ENCODE data around the gene SH3GL1.

Gene SH3GL1

DNA sequence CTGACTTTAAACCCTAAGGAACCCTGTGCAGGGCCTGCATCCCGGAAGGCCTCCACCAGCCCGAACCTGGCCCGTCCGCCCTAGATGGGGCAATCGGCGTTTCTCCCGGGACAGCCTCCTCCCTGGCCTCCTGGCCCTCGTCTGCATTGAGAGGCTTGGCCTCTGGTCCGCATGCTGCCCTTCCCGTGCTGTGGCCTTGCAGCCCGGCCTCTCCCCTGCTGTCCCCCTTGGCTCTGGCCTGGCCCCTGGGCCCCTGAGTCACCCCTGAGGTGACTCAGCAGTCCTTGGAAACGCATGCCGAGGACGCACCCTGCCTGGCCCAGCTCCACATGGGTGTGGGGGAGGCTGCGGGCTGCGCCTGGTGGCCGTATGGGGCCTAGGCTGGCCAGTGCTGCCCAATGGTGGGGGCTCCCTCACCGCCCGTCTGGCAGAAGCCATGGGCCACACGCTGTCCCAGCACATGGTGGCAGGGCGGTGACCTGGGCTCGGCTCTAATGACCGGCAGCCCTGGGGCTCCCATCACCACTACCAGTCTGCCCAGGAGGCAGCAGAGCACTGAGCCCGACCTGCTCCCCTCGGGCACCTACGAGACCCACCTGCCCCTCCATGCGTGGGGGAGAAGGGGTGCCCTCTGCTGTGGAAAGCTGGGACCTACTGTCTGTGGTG, 25.7 kb downstream of the SH3GL1 start:
- Histone ChIP-seq H4K20me1 (ENCODE audit: insufficient read depth, low read length) (peaks cover 94% of the 10 kb centered on the region), H3K27me3 (ENCODE audit: insufficient read depth, low read length, poor library complexity) (no peaks in the 10 kb centered on the region), H2AFZ (ENCODE audit: low read depth, low read length) (no peak overlapping the region), H3K4me1 (ENCODE audit: insufficient read depth, low read length) (no peaks in the 10 kb centered on the region; the same call in 1 of the 2 replicates), H3K79me2 (ENCODE audit: insufficient read depth, low read length) (peaks cover 98% of the 10 kb centered on the region), H3K4me2 (ENCODE audit: insufficient read depth, low read length) (no peak overlapping the region), H3K4me3 (ENCODE audit: low read depth in 1 of 2, low read length in 2 of 2) (no peak overlapping the region), H3K9ac (ENCODE audit: low read depth, low read length) (no peak overlapping the region), H3K9me3 (ENCODE audit: insufficient read depth, low read length, severe bottlenecking) (no peaks in the 10 kb centered on the region), H3K27ac (ENCODE audit: low read length) (no peak overlapping the region), H3K36me3 (ENCODE audit: insufficient read depth, low read length) (peaks cover 16% of the 10 kb centered on the region)
- no peak for TF ChIP-seq EZH2 (IDR thresholded peaks at IDR 0.05; ENCODE audit: borderline replicate concordance, low read depth, low read length, severe bottlenecking)
- TF ChIP-seq, protein P1, sequence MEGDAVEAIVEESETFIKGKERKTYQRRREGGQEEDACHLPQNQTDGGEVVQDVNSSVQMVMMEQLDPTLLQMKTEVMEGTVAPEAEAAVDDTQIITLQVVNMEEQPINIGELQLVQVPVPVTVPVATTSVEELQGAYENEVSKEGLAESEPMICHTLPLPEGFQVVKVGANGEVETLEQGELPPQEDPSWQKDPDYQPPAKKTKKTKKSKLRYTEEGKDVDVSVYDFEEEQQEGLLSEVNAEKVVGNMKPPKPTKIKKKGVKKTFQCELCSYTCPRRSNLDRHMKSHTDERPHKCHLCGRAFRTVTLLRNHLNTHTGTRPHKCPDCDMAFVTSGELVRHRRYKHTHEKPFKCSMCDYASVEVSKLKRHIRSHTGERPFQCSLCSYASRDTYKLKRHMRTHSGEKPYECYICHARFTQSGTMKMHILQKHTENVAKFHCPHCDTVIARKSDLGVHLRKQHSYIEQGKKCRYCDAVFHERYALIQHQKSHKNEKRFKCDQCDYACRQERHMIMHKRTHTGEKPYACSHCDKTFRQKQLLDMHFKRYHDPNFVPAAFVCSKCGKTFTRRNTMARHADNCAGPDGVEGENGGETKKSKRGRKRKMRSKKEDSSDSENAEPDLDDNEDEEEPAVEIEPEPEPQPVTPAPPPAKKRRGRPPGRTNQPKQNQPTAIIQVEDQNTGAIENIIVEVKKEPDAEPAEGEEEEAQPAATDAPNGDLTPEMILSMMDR (IDR thresholded peaks at IDR 0.05; ENCODE audit: borderline replicate concordance, extremely low read depth, low read length, poor library complexity, severe bottlenecking) = no peak
- ATAC-seq (ENCODE audit: insufficient read depth, low read depth) (no peak), DNase-seq (no peak)

GRCh38 chr19:4373601-4374497, 26.5 kb downstream of the SH3GL1 start:
- Histone ChIP-seq H3K4me2 (ENCODE audit: insufficient read depth, low read length) (no peak overlapping the region), H3K9me3 (ENCODE audit: insufficient read depth, low read length, severe bottlenecking) (no peaks in the 10 kb centered on the region), H2AFZ (ENCODE audit: low read depth, low read length) (no peak overlapping the region), H3K9ac (ENCODE audit: low read depth, low read length) (no peak overlapping the region), H3K79me2 (ENCODE audit: insufficient read depth, low read length) (peaks cover 98% of the 10 kb centered on the region), H4K20me1 (ENCODE audit: insufficient read depth, low read length) (peaks cover 90% of the 10 kb centered on the region), H3K4me3 (ENCODE audit: low read depth in 1 of 2, low read length in 2 of 2) (no peak overlapping the region), H3K27me3 (ENCODE audit: insufficient read depth, low read length, poor library complexity) (no peaks in the 10 kb centered on the region), H3K36me3 (ENCODE audit: insufficient read depth, low read length) (peaks cover 16% of the 10 kb centered on the region), H3K27ac (ENCODE audit: low read length) (no peak overlapping the region), H3K4me1 (ENCODE audit: insufficient read depth, low read length) (no peaks in the 10 kb centered on the region; the same call in 1 of the 2 replicates)
- ATAC-seq (ENCODE audit: insufficient read depth, low read depth) = no peak
- DNase-seq = no peak
- no peak for TF ChIP-seq EZH2 (IDR thresholded peaks at IDR 0.05; ENCODE audit: borderline replicate concordance, low read depth, low read length, severe bottlenecking)
- TF ChIP-seq, protein P1 (IDR thresholded peaks at IDR 0.05; ENCODE audit: borderline replicate concordance, extremely low read depth, low read length, poor library complexity, severe bottlenecking) = no peak

DNA sequence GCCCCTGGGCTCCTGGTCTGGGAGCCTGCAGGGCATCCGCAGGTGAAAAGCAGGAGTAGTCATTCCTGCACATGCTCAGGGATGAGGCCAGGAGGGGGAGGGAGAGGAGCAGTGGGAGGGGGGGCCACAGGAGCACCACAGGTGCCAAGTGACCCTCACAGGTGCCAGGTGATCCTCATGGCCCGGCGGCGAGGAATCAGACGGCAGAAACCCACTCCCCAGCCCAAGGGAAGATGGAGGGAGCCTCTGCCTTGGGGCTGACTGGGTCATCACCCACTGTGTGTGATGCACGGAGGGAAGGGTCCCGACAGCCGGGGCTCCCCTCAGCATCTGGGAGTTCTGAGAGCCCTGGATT, 27.4 kb downstream of the SH3GL1 start:
- Histone ChIP-seq H3K9me3 (ENCODE audit: insufficient read depth, low read length, severe bottlenecking) (no peaks in the 10 kb centered on the region), H4K20me1 (ENCODE audit: insufficient read depth, low read length) (peaks cover 90% of the 10 kb centered on the region), H3K4me1 (ENCODE audit: insufficient read depth, low read length) (no peaks in the 10 kb centered on the region; the same call in 1 of the 2 replicates), H3K4me3 (ENCODE audit: low read depth in 1 of 2, low read length in 2 of 2) (no peak overlapping the region), H3K4me2 (ENCODE audit: insufficient read depth, low read length) (no peak overlapping the region), H3K36me3 (ENCODE audit: insufficient read depth, low read length) (peaks cover 19% of the 10 kb centered on the region), H3K79me2 (ENCODE audit: insufficient read depth, low read length) (peaks cover 95% of the 10 kb centered on the region), H3K9ac (ENCODE audit: low read depth, low read length) (no peak overlapping the region), H3K27me3 (ENCODE audit: insufficient read depth, low read length, poor library complexity) (no peaks in the 10 kb centered on the region), H3K27ac (ENCODE audit: low read length) (no peak overlapping the region), H2AFZ (ENCODE audit: low read depth, low read length) (no peak overlapping the region)
- TF ChIP-seq, protein P1 (IDR thresholded peaks at IDR 0.05; ENCODE audit: borderline replicate concordance, extremely low read depth, low read length, poor library complexity, severe bottlenecking) = no peak
- no peak for TF ChIP-seq EZH2 (IDR thresholded peaks at IDR 0.05; ENCODE audit: borderline replicate concordance, low read depth, low read length, severe bottlenecking)
- DNase-seq (no peak), ATAC-seq (ENCODE audit: insufficient read depth, low read depth) (no peak)

Data from DND-41 (cell line).